A549 treated with AZD2906 at 1 μM for 4 hours (cell line): ENCODE data around the gene MEGF9. TPM values are rescaled to one million over a fixed set of nuclear protein-coding genes. Genes with fewer than 3 reads are reported as not detected.

Experiments used
- total RNA-seq: library from RNA; stranded (reverse); fragments of 200-300 nt; extraction: Qiagen RNA extraction; gene quantifications from 5 replicates; pipeline ENCODE4 v1.2.3, GENCODE V29; 2022

The MEGF9 gene
- total RNA-seq, result 16.3 to 22.1 TPM (median 18.9 TPM) in 5 replicates

GRCh38 chr9:120714088-120714845 lies at the start of gene MEGF9:
TSS of gene MEGF9 (minus strand) at chr9:120714470. CDS start at chr9:120714358, 112 bp downstream.

GRCh38 chr9:120580051-120580896 lies 134.0 kb downstream of the MEGF9 start, which contains the start of gene CDK5RAP2:
TSS of gene CDK5RAP2 (minus strand) at chr9:120580167. CDS start at chr9:120579978, 189 bp downstream.

Other genes starting within 250 kb of the MEGF9 start
- gene CDK5RAP2, start 134.3 kb downstream of the MEGF9 start, total RNA-seq, result 24.6 to 28.6 TPM (median 27.2 TPM) in 5 replicates
- gene FBXW2, start 78.9 kb upstream of the MEGF9 start, total RNA-seq, result 33.9 to 40.2 TPM (median 37.4 TPM) in 5 replicates
- gene PSMD5, start 128.5 kb upstream of the MEGF9 start, total RNA-seq, result 26.2 to 38.5 TPM (median 26.4 TPM) in 5 replicates
- 89.0 to 135 TPM (median 124 TPM) in 5 replicates for gene PHF19, start 162.7 kb upstream of the MEGF9 start, total RNA-seq
- 1.6 to 2.3 TPM (median 1.9 TPM) in 5 replicates for gene TRAF1, start 212.3 kb upstream of the MEGF9 start, total RNA-seq